Measurements from ENCODE around the gene GUCA1A. TPM values are rescaled to one million over a fixed set of nuclear protein-coding genes. Genes with fewer than 3 reads are reported as not detected.

GUCA1A gene
- total RNA-seq, 2 experiments from 2014 or later = not detected

GRCh38 chr6:42142118-42142835 is 30.9 kb upstream of the GUCA1A start, which contains the start of gene C6orf132:
C6orf132 (minus strand) TSS chr6:42142620; CDS start chr6:42142444, 176 bp downstream.
- Histone ChIP-seq H3K9me3 (ENCODE audit: control insufficient read depth in 1 of 2, insufficient read depth in 1 of 2, low read length in 2 of 2) (peaks cover 0 to 13% of the 10 kb centered on the region in 2 experiments), H3K4me3 (ENCODE audit: low read length) (peak within 1 kb of the TSS; percentile 19), H3K4me1 (ENCODE audit: insufficient read depth, low read length) (peaks cover 12% of the 10 kb centered on the region), H3K27ac (ENCODE audit: low read depth in 1 of 2, low read length in 2 of 2) (no peak within 1 kb of the TSS), H3K27me3 (ENCODE audit: control insufficient read depth in 1 of 2, insufficient read depth in 2 of 2, low read length in 2 of 2) (peaks cover 31 to 36% of the 10 kb centered on the region in 2 experiments), H3K36me3 (ENCODE audit: insufficient read depth, low read length) (no peaks in the 10 kb centered on the region)
- Mint-ChIP-seq H3K36me3 (ENCODE audit: low read depth) (no peaks in the 10 kb centered on the region), H3K9me3 (no peaks in the 10 kb centered on the region), H3K4me3 (peak within 1 kb of the TSS; percentile 65), H3K27ac (no peak within 1 kb of the TSS), H3K4me1 (ENCODE audit: low read depth) (peaks cover 5% of the 10 kb centered on the region), H3K27me3 (peaks cover 42% of the 10 kb centered on the region)
- TF ChIP-seq CTCF (IDR thresholded peaks at IDR 0.05) = no peak
- intact Hi-C loops (cut with DNase I, micrococcal nuclease) = no loop called here
- POLR2A ChIA-PET = no interaction called here
- CTCF ChIA-PET = no interaction called here
- no peak for ATAC-seq (ENCODE audit: poor library complexity)
- peak in 1 of 14 experiments; percentile 11 for DNase-seq

- no peak overlapping the region for H3K4me3 Mint-ChIP-seq
- H3K4me1 ChIP-seq (ENCODE audit: insufficient read depth, low read length) = peaks cover 7% of the 10 kb centered on the region
Observed at GRCh38 chr6:42147138-42147562, 26.0 kb upstream of the GUCA1A start.

GRCh38 chr6:42148058-42148457 is 25.1 kb upstream of the GUCA1A start:
- H3K27ac Mint-ChIP-seq = no peak overlapping the region
- H3K4me3 Mint-ChIP-seq = no peak overlapping the region
- ChIA-PET CTCF (no interaction called here), POLR2A (no interaction called here)
- Histone ChIP-seq H3K4me1 (ENCODE audit: insufficient read depth, low read length) (no peaks in the 10 kb centered on the region), H3K36me3 (ENCODE audit: insufficient read depth, low read length) (no peaks in the 10 kb centered on the region), H3K27ac (ENCODE audit: low read depth in 1 of 2, low read length in 2 of 2) (no peak overlapping the region), H3K27me3 (ENCODE audit: control insufficient read depth in 1 of 2, insufficient read depth in 2 of 2, low read length in 2 of 2) (peaks cover 10% of the 10 kb centered on the region in 2 experiments), H3K4me3 (ENCODE audit: low read length) (no peak overlapping the region), H3K9me3 (ENCODE audit: control insufficient read depth in 1 of 2, insufficient read depth in 1 of 2, low read length in 2 of 2) (no peaks in the 10 kb centered on the region)
- no peaks in the 10 kb centered on the region for H3K9me3 Mint-ChIP-seq
- intact Hi-C loops (cut with DNase I, micrococcal nuclease) = no loop called here
- no peaks in the 10 kb centered on the region for H3K36me3 Mint-ChIP-seq (ENCODE audit: low read depth)
- DNase-seq (no peak), ATAC-seq (ENCODE audit: poor library complexity) (no peak)
- no peak for TF ChIP-seq CTCF (IDR thresholded peaks at IDR 0.05)
- no peaks in the 10 kb centered on the region for H3K4me1 Mint-ChIP-seq (ENCODE audit: low read depth)
- peaks cover 12% of the 10 kb centered on the region for H3K27me3 Mint-ChIP-seq

More at GRCh38 chr6:42147138-42147562, 26.0 kb upstream of the GUCA1A start:
- no peak overlapping the region for H3K27ac Mint-ChIP-seq
- no peak overlapping the region for H3K27ac ChIP-seq (ENCODE audit: low read depth in 1 of 2, low read length in 2 of 2)
- DNase-seq (no peak), ATAC-seq (ENCODE audit: poor library complexity) (no peak)
- no peak overlapping the region for H3K4me3 ChIP-seq (ENCODE audit: low read length)
- intact Hi-C loops (cut with DNase I, micrococcal nuclease) = no loop called here
- peaks cover 18 to 19% of the 10 kb centered on the region in 2 experiments for H3K27me3 ChIP-seq (ENCODE audit: control insufficient read depth in 1 of 2, insufficient read depth in 2 of 2, low read length in 2 of 2)
- ChIA-PET CTCF (no interaction called here), POLR2A (no interaction called here)
- no peaks in the 10 kb centered on the region for H3K36me3 ChIP-seq (ENCODE audit: insufficient read depth, low read length)
- no peaks in the 10 kb centered on the region for H3K36me3 Mint-ChIP-seq (ENCODE audit: low read depth)
- H3K4me1 Mint-ChIP-seq (ENCODE audit: low read depth) = peaks cover 5% of the 10 kb centered on the region
- H3K9me3 ChIP-seq (ENCODE audit: control insufficient read depth in 1 of 2, insufficient read depth in 1 of 2, low read length in 2 of 2) = peaks cover 0 to 7% of the 10 kb centered on the region in 2 experiments
- no peaks in the 10 kb centered on the region for H3K9me3 Mint-ChIP-seq
- no peak for TF ChIP-seq CTCF (IDR thresholded peaks at IDR 0.05)
- H3K27me3 Mint-ChIP-seq = peaks cover 18% of the 10 kb centered on the region

All from CD4-positive, alpha-beta T cell (primary cell).